Ovary (tissue), 3 donors: ENCODE results near the gene GPR35.

Source experiments
- CTCF ChIP-seq, 3 donors: fragments of 450-650 bp in 2 of 3; fragments of 200-600 bp in 1 of 3; IDR thresholded peaks; one replicate each; pipeline versions ENCODE4 v1.5.1 to v1.8.0; 2016 to 2022; ENCODE audit warnings: antibody characterized with exemption in 3 of 3, mild to moderate bottlenecking in 1 of 3
- EP300 ChIP-seq: sonication (generic); formaldehyde crosslinking; IDR thresholded peaks from one replicate; pipeline ENCODE4 v1.6.1; 2017; ENCODE audit warnings: antibody characterized with exemption
- POLR2A ChIP-seq: fragments of 450-650 bp; IDR thresholded peaks from one replicate; pipeline ENCODE4 v1.6.1; 2017; ENCODE audit warnings: antibody characterized with exemption, mild to moderate bottlenecking, moderate library complexity
- donor health status: DM: no; HTN: no; CAD: no.

- TF ChIP-seq CTCF (IDR thresholded peaks at IDR 0.05) (no peak), POLR2A (no peak), EP300 (no peak)
These were observed 26.9 kb upstream of the GPR35 start for GRCh38 chr2:240598311-240598911.
